ENCODE results near the gene HSPB7.
A peak's percentile ranks its signal among the peaks of the same experiment; 100 is the strongest.

HSPB7 gene

GRCh38 chr1:16047791-16048475 is 30.1 kb upstream of the HSPB7 start:
- Histone ChIP-seq H3K9ac (ENCODE audit: low read length) (no peak overlapping the region), H2BK12ac (ENCODE audit: low read length) (no peak overlapping the region), H3K36me3 (ENCODE audit: control insufficient read depth in 1 of 2, insufficient read depth in 2 of 2, low read length in 2 of 2) (no peaks in the 10 kb centered on the region), H3K27ac (ENCODE audit: low read depth, low read length) (no peak overlapping the region), H3K14ac (ENCODE audit: low read length) (no peak overlapping the region), H3K79me1 (ENCODE audit: low read length) (peaks cover 3% of the 10 kb centered on the region), H3K79me2 (ENCODE audit: control insufficient read depth, insufficient read depth, low read length, poor library complexity) (no peaks in the 10 kb centered on the region), H3K4me1 (ENCODE audit: control insufficient read depth in 1 of 2, insufficient read depth in 2 of 2, low read length in 2 of 2) (peaks cover 3 to 7% of the 10 kb centered on the region in 2 experiments), H3K27me3 (ENCODE audit: insufficient read depth, low read length) (no peaks in the 10 kb centered on the region), H3K9me3 (ENCODE audit: insufficient read depth, low read depth, low read length) (no peaks in the 10 kb centered on the region), H3K4me3 (ENCODE audit: low read depth, low read length) (no peak overlapping the region), H4K8ac (ENCODE audit: low read depth, low read length) (no peak overlapping the region), H3K18ac (ENCODE audit: low read length) (no peak overlapping the region), H2BK5ac (ENCODE audit: low read depth, low read length, poor library complexity) (no peak overlapping the region), H4K91ac (ENCODE audit: low read depth, low read length) (no peak overlapping the region), H2AK5ac (ENCODE audit: low read length) (no peak overlapping the region), H4K12ac (ENCODE audit: low read depth, low read length) (no peak overlapping the region), H3K4me2 (ENCODE audit: low read length) (no peak overlapping the region), H3K23ac (ENCODE audit: low read length) (no peak overlapping the region), H3K4ac (ENCODE audit: low read depth, low read length) (no peak overlapping the region), H2AFZ (ENCODE audit: insufficient read depth, low read length, poor library complexity) (no peak overlapping the region), H2BK120ac (ENCODE audit: insufficient read depth, low read length, poor library complexity) (no peak overlapping the region)
- no CpG with 5 or more reads among the region's 19 CpGs for WGBS (ENCODE audit: extremely low coverage, insufficient coverage, insufficient read length)
- no peak for DNase-seq

- Histone ChIP-seq H4K12ac (ENCODE audit: low read depth, low read length) (no peak overlapping the region), H3K79me2 (ENCODE audit: control insufficient read depth, insufficient read depth, low read length, poor library complexity) (no peaks in the 10 kb centered on the region), H3K9me3 (ENCODE audit: insufficient read depth, low read depth, low read length) (no peaks in the 10 kb centered on the region), H2BK12ac (ENCODE audit: low read length) (no peak overlapping the region), H2AFZ (ENCODE audit: insufficient read depth, low read length, poor library complexity) (no peak overlapping the region), H2BK120ac (ENCODE audit: insufficient read depth, low read length, poor library complexity) (no peak overlapping the region), H4K91ac (ENCODE audit: low read depth, low read length) (no peak overlapping the region), H3K18ac (ENCODE audit: low read length) (no peak overlapping the region), H3K4me3 (ENCODE audit: low read depth, low read length) (no peak overlapping the region), H2AK5ac (ENCODE audit: low read length) (no peak overlapping the region), H3K36me3 (ENCODE audit: control insufficient read depth in 1 of 2, insufficient read depth in 2 of 2, low read length in 2 of 2) (no peaks in the 10 kb centered on the region), H3K4me1 (ENCODE audit: control insufficient read depth in 1 of 2, insufficient read depth in 2 of 2, low read length in 2 of 2) (peaks cover 3 to 7% of the 10 kb centered on the region in 2 experiments), H3K79me1 (ENCODE audit: low read length) (peaks cover 3% of the 10 kb centered on the region), H2BK5ac (ENCODE audit: low read depth, low read length, poor library complexity) (no peak overlapping the region), H3K27me3 (ENCODE audit: insufficient read depth, low read length) (no peaks in the 10 kb centered on the region), H3K23ac (ENCODE audit: low read length) (no peak overlapping the region), H3K4ac (ENCODE audit: low read depth, low read length) (no peak overlapping the region), H3K4me2 (ENCODE audit: low read length) (no peak overlapping the region), H4K8ac (ENCODE audit: low read depth, low read length) (no peak overlapping the region), H3K14ac (ENCODE audit: low read length) (no peak overlapping the region), H3K9ac (ENCODE audit: low read length) (no peak overlapping the region), H3K27ac (ENCODE audit: low read depth, low read length) (no peak overlapping the region)
- WGBS (ENCODE audit: extremely low coverage, insufficient coverage, insufficient read length), result no CpG with 5 or more reads among the region's 7 CpGs
- DNase-seq, result peak; percentile 50 to 78
Observed at GRCh38 chr1:16046842-16047241, 29.0 kb upstream of the HSPB7 start.

GRCh38 chr1:16043950-16044349 is 26.1 kb upstream of the HSPB7 start:
- H2BK5ac ChIP-seq (ENCODE audit: low read depth, low read length, poor library complexity), result no peak overlapping the region
- peaks cover 3% of the 10 kb centered on the region for H3K79me1 ChIP-seq (ENCODE audit: low read length)
- no peaks in the 10 kb centered on the region for H3K27me3 ChIP-seq (ENCODE audit: insufficient read depth, low read length)
- H3K79me2 ChIP-seq (ENCODE audit: control insufficient read depth, insufficient read depth, low read length, poor library complexity), result no peaks in the 10 kb centered on the region
- no peak overlapping the region for H3K4ac ChIP-seq (ENCODE audit: low read depth, low read length)
- H4K8ac ChIP-seq (ENCODE audit: low read depth, low read length), result no peak overlapping the region
- H2BK12ac ChIP-seq (ENCODE audit: low read length), result no peak overlapping the region
- no peak overlapping the region for H2BK120ac ChIP-seq (ENCODE audit: insufficient read depth, low read length, poor library complexity)
- no peak overlapping the region for H2AFZ ChIP-seq (ENCODE audit: insufficient read depth, low read length, poor library complexity)
- H3K9me3 ChIP-seq (ENCODE audit: insufficient read depth, low read depth, low read length), result no peaks in the 10 kb centered on the region
- H3K36me3 ChIP-seq (ENCODE audit: control insufficient read depth in 1 of 2, insufficient read depth in 2 of 2, low read length in 2 of 2), result no peaks in the 10 kb centered on the region
- no peak for DNase-seq
- no CpG with 5 or more reads among the region's 5 CpGs for WGBS (ENCODE audit: extremely low coverage, insufficient coverage, insufficient read length)
- H3K18ac ChIP-seq (ENCODE audit: low read length), result no peak overlapping the region
- no peak overlapping the region for H3K14ac ChIP-seq (ENCODE audit: low read length)
- H4K91ac ChIP-seq (ENCODE audit: low read depth, low read length), result no peak overlapping the region
- H4K12ac ChIP-seq (ENCODE audit: low read depth, low read length), result no peak overlapping the region
- H3K4me3 ChIP-seq (ENCODE audit: low read depth, low read length), result no peak overlapping the region
- H3K9ac ChIP-seq (ENCODE audit: low read length), result no peak overlapping the region
- peaks cover 2 to 4% of the 10 kb centered on the region in 2 experiments for H3K4me1 ChIP-seq (ENCODE audit: control insufficient read depth in 1 of 2, insufficient read depth in 2 of 2, low read length in 2 of 2)
- H3K27ac ChIP-seq (ENCODE audit: low read depth, low read length), result no peak overlapping the region
- H3K23ac ChIP-seq (ENCODE audit: low read length), result no peak overlapping the region
- H3K4me2 ChIP-seq (ENCODE audit: low read length), result no peak overlapping the region
- no peak overlapping the region for H2AK5ac ChIP-seq (ENCODE audit: low read length)

DNA sequence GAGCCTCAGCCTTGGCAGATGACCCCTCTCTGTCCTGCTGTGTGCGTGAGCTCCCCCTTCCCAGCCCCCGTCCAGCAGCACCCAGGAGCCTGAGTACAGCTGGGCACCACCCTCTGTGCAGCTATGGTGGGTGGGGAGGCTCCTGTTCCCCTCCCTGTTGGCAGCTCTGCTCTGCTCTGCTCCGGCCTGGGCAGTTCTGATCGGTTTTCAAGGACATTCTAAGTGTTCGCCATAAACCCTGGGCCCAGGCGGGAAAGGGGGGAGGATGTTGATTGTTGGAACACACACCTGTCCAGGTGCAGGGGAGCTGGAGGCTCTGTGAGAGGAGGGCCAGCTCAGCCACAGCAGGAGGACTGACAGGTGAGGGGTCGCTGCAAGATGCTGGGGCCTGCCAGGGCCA is 25.7 kb upstream of the HSPB7 start, which contains the start of gene CLCNKB:
Gene CLCNKB (plus strand): TSS at position 262 of the 400 bp plus-strand sequence. CDS start 711 bp downstream, outside the sequence.
- Histone ChIP-seq H3K23ac (ENCODE audit: low read length) (no peak within 1 kb of the TSS), H4K8ac (ENCODE audit: low read depth, low read length) (no peak within 1 kb of the TSS), H4K12ac (ENCODE audit: low read depth, low read length) (no peak within 1 kb of the TSS), H3K9ac (ENCODE audit: low read length) (no peak within 1 kb of the TSS), H3K14ac (ENCODE audit: low read length) (no peak within 1 kb of the TSS), H2AFZ (ENCODE audit: insufficient read depth, low read length, poor library complexity) (no peak within 1 kb of the TSS), H2AK5ac (ENCODE audit: low read length) (no peak within 1 kb of the TSS), H3K18ac (ENCODE audit: low read length) (no peak within 1 kb of the TSS), H2BK12ac (ENCODE audit: low read length) (no peak within 1 kb of the TSS), H3K4me1 (ENCODE audit: control insufficient read depth in 1 of 2, insufficient read depth in 2 of 2, low read length in 2 of 2) (no peaks in the 10 kb centered on the region), H3K36me3 (ENCODE audit: control insufficient read depth in 1 of 2, insufficient read depth in 2 of 2, low read length in 2 of 2) (no peaks in the 10 kb centered on the region), H4K91ac (ENCODE audit: low read depth, low read length) (no peak within 1 kb of the TSS), H3K27ac (ENCODE audit: low read depth, low read length) (no peak within 1 kb of the TSS), H3K79me2 (ENCODE audit: control insufficient read depth, insufficient read depth, low read length, poor library complexity) (no peaks in the 10 kb centered on the region), H3K4me2 (ENCODE audit: low read length) (no peak within 1 kb of the TSS), H2BK5ac (ENCODE audit: low read depth, low read length, poor library complexity) (no peak within 1 kb of the TSS), H3K4ac (ENCODE audit: low read depth, low read length) (no peak within 1 kb of the TSS), H3K9me3 (ENCODE audit: insufficient read depth, low read depth, low read length) (no peaks in the 10 kb centered on the region), H2BK120ac (ENCODE audit: insufficient read depth, low read length, poor library complexity) (no peak within 1 kb of the TSS), H3K79me1 (ENCODE audit: low read length) (no peaks in the 10 kb centered on the region), H3K27me3 (ENCODE audit: insufficient read depth, low read length) (no peaks in the 10 kb centered on the region), H3K4me3 (ENCODE audit: low read depth, low read length) (no peak within 1 kb of the TSS)
- no peak for DNase-seq
- WGBS (ENCODE audit: extremely low coverage, insufficient coverage, insufficient read length), result no CpG with 5 or more reads among the region's 7 CpGs
